Endometrium (tissue), 2 donors: ENCODE measurements around the gene MIS12.

ENCODE experiments used
- FAIRE-seq: peaks from 2 replicates; lab custom pipeline; 2012; peaks lifted over from hg19 to GRCh38; lab: Jason Lieb, UNC
- donor health status: control.
- donor health status: control.

The MIS12 gene

GRCh38 chr17:5535436-5535835 lies 49.1 kb downstream of the MIS12 start:
- FAIRE-seq, result no peak

- FAIRE-seq, result no peak
Observed at GRCh38 chr17:5536866-5537650, 50.7 kb downstream of the MIS12 start.

GRCh38 chr17:5539286-5539685 lies 52.9 kb downstream of the MIS12 start:
- no peak for FAIRE-seq

DNA sequence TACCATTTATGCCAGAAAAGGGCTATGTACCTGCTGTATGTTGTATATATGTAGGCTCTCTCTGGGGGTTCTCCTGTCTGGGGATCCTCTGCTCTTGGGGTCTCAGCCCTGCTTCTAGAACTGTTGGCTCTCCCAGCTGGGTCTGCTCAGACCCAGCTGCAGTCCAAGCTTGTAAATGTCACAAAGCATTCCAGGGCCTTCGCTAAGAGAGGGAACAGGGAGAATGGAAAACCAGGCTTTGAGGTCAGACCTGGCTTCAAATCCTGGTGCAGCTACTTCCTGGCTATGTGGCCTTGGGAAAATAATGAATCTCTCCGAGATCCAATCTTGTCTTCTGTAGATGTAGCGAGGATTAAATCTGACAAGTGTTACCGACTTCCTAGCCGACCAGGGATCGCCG lies 54.0 kb downstream of the MIS12 start:
- FAIRE-seq, result no peak
